NOMO-1 treated with dmso at 0.1 percent for 144 hours (cell line): ENCODE results near the gene USP12.

Source experiments
- DNase-seq: peaks from one replicate; lab custom pipeline; 2025; ENCODE audit not compliant: unreplicated experiment; lab: John Stamatoyannopoulos, UW

The USP12 gene

GRCh38 chr13:27039171-27039701 lies 132.4 kb downstream of the USP12 start:
- DNase-seq, result no peak

GRCh38 chr13:27038323-27038722 lies 133.3 kb downstream of the USP12 start:
- DNase-seq, result no peak

GRCh38 chr13:27037571-27037970 lies 134.0 kb downstream of the USP12 start:
- DNase-seq, result no peak

- DNase-seq, result no peak
Observed at GRCh38 chr13:27037171-27037570, 134.4 kb downstream of the USP12 start.

DNA sequence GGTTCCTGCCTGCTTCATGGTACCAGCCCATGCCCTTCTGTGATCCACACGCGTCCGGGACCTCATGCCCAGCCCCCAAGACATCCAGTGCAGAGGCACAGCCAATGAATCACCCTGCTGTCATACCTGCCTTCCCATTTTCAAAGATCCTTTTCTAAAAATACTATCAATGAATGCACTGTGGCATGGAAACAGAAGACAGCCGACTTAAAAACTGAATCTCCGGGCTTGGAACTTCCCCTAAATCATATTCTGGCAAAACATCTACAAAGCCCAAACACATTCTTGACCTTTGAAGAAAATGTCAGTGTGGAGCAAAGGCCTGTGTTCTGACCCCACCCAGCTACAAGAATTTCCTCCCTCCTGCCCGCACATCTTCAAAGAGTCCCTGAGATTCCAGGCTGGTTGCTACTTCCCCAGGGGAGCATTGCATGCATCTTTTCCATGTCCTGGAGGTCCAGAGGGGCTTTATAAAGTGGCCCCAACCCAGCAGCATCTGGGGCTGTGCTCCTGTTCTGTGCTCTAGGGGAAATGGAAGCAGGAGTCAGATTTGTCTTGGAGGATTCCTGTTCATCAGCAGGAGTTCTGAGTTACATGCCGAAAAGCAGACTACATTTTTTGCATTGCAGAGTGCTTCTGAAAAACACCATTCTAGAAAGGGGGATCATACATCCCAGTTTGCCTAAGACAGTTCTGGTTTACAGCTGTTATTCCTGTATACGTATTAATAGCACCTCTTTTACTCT lies 135.2 kb downstream of the USP12 start:
- DNase-seq, result no peak

- no peak for DNase-seq
Observed at GRCh38 chr13:27035892-27036235, 135.7 kb downstream of the USP12 start.

DNA sequence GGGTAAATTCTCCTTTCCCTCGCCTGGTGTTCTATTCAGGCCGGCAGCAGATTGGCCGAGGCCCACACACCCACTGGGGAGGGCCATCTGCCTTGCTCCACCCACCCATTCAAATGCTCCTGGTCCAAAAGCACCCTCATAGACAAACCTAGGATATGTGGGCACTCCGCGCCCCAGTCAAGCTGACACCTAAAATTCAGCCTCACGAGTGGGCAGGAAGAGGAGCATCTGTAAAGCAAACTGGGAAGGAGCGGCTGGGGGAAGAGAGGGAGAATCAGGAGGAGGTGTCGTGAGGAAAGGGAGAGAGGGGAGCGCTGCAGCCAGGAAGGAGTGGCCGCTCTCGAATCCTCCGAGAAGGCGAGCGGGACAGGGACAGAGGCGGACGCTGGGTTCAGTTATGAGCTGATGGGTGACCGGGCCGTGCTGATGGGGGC lies 136.9 kb downstream of the USP12 start:
- DNase-seq, result no peak

DNA sequence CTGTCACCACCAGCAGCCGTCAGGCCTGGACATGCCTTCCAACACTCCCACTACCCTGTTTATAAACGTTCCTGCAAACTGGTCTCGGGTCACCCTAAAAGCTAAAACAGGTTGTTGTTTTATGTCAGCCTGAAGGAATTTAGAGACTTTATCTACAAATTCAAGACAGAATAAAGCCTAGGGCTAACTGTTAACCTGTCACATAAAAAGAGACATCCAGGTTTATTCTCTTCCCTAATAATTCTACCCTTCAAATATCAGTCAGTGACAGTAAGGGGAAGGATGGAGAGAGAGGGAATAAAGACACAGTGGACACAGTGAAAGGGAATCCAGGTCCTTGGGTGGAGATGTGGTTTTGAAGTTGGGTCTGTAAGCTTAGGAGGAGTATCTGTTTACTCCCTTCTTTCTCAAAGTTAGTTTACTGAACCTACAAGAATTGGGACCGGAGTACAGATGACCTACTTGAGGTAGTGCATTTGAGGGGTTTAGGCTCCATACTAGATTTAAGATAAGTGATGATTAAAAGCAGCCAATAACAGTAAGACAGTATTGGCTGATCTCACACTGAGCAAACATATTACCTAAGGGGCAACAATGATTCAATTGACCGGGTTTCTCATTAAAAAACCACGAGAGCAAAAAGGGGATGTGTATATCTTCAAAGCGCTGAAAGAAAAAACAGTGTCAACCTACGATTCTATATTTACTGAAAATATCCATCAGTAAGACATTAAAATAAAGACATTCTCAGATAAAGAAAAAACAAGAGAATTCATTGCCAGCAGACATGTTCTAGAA lies 142.7 kb downstream of the USP12 start:
- no peak for DNase-seq

DNA sequence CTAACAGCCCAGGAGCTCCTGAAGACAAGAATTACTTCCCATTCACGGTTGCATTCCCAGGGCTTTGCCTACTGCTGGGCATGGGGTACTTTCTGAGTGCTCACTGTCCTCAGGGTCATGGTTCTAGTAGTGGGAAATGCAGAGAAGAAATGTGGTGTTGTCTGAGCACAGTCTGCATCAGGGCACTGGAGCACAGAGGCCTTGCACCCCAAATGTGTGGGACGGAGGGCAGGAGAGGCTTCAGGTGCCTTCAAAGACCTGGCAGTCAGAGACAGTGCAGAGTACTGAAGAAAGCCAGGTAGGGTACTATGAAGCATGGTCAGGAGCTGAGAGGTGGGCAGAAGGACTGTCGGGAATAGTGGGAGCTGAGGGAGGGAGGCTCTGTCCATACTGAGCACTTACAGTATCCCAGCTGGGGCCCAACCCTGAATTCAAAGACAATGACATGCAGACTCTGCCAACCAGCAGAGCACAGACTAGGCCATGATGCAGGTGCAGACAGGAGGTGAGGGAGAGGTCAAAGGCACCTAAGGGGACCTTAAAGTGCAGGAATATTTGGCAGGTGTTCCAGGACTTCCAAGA lies 144.4 kb downstream of the USP12 start:
- no peak for DNase-seq

GRCh38 chr13:27026396-27026795 lies 145.2 kb downstream of the USP12 start:
- DNase-seq, result no peak

DNA sequence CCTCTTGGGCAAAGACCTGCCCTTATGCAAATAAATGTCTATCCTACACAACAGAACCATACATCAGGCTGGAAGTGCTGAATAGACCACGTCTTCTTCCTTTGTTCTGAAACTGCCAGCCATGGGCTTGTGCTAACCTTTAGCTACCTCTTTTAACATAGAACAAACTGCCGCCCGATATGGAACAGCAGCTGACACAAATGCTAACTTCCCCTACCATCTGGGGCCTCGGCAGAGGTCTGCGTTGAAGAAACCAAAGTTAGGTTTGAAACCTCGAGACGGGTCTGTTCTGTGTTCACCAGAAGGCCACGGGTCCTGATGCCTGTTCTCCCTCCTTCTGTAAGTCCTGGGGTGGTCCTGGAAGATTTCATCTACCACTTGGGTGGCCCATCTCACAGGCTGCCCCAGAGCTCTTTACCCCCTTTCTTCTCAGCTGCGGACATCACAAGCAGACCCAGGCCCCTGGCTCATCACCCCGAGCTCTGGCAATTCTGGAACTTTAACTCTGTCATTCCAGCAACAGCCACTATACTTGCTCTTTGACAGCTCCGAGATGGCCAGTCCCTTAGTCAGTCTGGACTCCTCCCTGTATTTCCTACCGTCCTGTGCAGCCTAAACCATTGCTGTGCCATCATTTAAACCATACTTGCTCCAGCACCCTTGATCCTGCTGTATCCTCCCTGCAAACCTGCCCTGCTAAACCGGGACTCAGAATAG lies 146.7 kb downstream of the USP12 start:
- DNase-seq, result no peak

- DNase-seq, result no peak
Observed at GRCh38 chr13:27024074-27024461, 147.5 kb downstream of the USP12 start.

GRCh38 chr13:27023385-27024073 lies 148.1 kb downstream of the USP12 start:
- no peak for DNase-seq

DNA sequence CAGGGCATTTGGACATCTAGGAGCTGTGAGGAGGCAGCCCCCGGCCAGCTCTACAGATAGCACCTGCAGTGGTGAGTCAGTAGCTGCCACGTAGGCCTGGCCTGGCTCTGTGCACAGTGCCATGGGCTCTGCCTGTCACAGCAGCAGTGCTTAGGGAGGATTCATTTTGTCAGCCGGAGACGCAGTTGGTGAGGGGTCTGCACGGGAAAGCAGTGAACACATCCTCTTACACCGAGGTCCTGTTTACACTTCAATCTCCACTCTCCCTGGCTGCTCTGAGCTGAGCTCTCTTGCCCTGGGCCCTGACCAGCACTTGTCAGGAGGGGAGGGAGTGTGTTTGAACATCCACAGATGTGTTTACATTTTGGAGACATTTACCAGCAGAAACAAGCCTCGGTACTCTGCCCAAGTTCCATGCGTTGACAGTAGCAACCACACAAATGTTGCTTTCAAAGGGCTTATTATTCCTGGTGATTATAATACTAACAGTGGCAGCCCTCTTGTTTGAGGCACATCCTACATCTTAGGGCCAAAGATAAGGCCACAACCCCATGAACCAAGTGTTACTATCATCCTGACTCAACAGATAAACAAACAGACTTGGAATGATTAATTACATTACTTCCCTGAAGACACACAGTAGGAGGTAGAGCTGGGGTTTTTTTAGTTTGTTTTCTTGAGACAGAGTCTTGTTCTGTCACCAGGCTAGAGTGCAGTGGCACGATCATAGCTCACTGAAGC lies 148.9 kb downstream of the USP12 start:
- no peak for DNase-seq

DNA sequence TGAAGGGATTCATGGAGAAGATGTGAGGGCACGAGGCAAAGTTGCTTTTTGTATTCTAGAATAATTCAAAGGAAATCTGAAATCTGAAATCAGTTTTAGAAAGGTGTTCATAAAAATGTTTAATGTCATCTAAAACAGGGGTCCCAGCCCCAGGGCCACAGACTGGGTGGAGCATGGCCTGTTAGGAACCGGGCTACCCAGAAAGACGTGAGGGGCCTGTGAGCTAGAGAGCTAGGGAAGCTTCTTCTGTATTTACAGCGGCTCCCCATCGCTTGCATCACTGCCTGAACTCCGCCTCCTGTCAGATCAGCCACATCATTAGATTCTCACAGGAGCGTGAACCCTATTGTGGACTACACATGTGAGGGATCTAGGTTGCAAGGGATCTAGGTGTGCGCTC lies 151.2 kb downstream of the USP12 start:
- no peak for DNase-seq

- DNase-seq, result no peak
Observed at GRCh38 chr13:27018882-27019281, 152.7 kb downstream of the USP12 start.

DNA sequence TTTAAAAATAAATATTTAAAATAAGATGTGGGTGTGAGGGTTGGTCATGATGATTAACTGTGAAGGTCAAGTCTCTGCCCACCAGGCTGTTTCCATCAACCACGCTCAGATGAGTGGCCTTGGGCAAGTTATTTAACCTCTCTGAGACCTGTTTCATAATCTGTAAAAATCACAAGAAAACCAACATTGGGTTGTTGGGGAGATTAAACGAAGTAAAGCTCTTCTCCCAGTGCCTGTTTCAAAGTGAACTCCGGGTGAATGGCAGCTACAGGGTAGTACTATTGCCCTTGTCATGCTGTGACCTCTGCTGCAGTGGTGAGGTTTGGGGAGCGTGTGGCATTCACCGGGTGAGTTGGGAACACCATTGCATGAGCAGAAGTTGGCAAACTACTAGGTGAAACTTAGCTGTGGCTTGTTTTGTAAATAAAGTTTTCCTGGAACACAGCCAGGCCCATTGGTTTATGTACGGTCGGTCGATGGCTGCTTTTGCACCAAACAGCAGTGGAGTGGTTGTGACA lies 153.2 kb downstream of the USP12 start:
- no peak for DNase-seq

DNA sequence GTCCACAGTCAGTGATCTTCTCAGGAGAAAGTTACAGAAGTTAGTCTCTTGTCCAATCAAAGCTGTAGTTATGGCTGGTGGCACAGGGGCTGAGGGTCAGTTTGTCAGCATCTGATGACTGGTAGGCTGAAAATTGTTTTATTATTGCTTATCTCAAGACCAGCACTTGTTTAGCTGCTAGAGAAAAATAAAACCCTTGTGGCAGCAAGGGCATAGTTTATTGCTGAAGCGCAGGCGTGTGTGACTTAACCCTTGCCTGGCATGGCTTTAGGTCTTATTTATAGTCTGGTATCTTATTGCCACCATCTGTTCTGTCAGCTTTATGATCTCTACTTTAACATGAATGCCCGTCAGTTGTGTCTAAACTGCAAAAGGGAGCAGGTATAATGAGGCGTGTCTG lies 154.7 kb downstream of the USP12 start:
- DNase-seq, result no peak
